Caco-2 (cell line): ENCODE results near the gene APOBEC3F. TPM values are rescaled to one million over a fixed set of nuclear protein-coding genes. Genes with fewer than 3 reads are reported as not detected.
"Not testable (repeated sequence)": the region's sequence is repeated elsewhere in the genome, so short reads cannot be mapped to it uniquely, and the experiment has no call there.

ENCODE experiments used
- BruUV-seq: library from RNA; stranded (reverse); fragments of 400-500 nt; replicated peaks from 2 replicates; lab custom pipeline; 2021; lab: Mats Ljungman, UMichigan
- CTCF ChIA-PET: fragments of 300-600 bp; sonication (Branson Sonifier 250); formaldehyde crosslinking; loops from one replicate; lab custom pipeline; 2022; ENCODE audit warnings: antibody characterized with exemption; lab: Charles Lee
- POLR2A ChIA-PET: fragments of 300-600 bp; sonication (Branson Sonifier 250); formaldehyde crosslinking; loops from one replicate; lab custom pipeline; 2022; ENCODE audit warnings: antibody characterized with exemption; lab: Charles Lee
- DNase-seq, 2 experiments: peaks; one replicate each; pipeline versions ENCODE4 v3.0.0 to v3.0.0-alpha.2; 2020 to 2022
- H3K27me3 ChIP-seq: replicated peaks from 2 replicates; pipeline ENCODE4 v1.6.0; 2011; ENCODE audit warnings: low read length; ENCODE audit not compliant: control insufficient read depth, insufficient read depth
- H3K36me3 ChIP-seq: 2 replicates; pipeline ENCODE4 v1.5.1; 2011; ENCODE audit warnings: low read length; ENCODE audit not compliant: control insufficient read depth, insufficient read depth
- H3K4me1 ChIP-seq: fragments of 250-450 bp; sonication (Bioruptor Pico); 2 replicates; pipeline ENCODE4 v1.5.1; 2020; ENCODE audit warnings: mild to moderate bottlenecking
- H3K4me3 ChIP-seq: 2 replicates; pipeline ENCODE4 v1.5.1; 2011; ENCODE audit warnings: low read depth, mild to moderate bottlenecking, control low read depth, low read length
- H3K9me3 ChIP-seq: fragments of 250-450 bp; sonication (Bioruptor Pico); 2 replicates; pipeline ENCODE4 v1.5.1; 2020; ENCODE audit warnings: mild to moderate bottlenecking, moderate library complexity
- H3K27ac Mint-ChIP-seq: one replicate; pipeline ENCODE4 v1.8.0; 2022; ENCODE audit warnings: mixed read lengths; ENCODE audit not compliant: unreplicated experiment
- H3K27me3 Mint-ChIP-seq: one replicate; pipeline ENCODE4 v1.8.0; 2022; ENCODE audit warnings: mixed read lengths; ENCODE audit not compliant: insufficient read depth, unreplicated experiment
- H3K36me3 Mint-ChIP-seq: one replicate; pipeline ENCODE4 v1.8.0; 2022; ENCODE audit warnings: mild to moderate bottlenecking, mixed read lengths; ENCODE audit not compliant: insufficient read depth, unreplicated experiment
- H3K4me1 Mint-ChIP-seq: one replicate; pipeline ENCODE4 v1.8.0; 2022; ENCODE audit warnings: low read depth, mixed read lengths; ENCODE audit not compliant: unreplicated experiment
- H3K4me3 Mint-ChIP-seq: one replicate; pipeline ENCODE4 v1.8.0; 2022; ENCODE audit warnings: mild to moderate bottlenecking, moderate library complexity, mixed read lengths; ENCODE audit not compliant: unreplicated experiment
- H3K9me3 Mint-ChIP-seq: one replicate; pipeline ENCODE4 v1.8.0; 2022; ENCODE audit warnings: mixed read lengths; ENCODE audit not compliant: unreplicated experiment
- CTCF ChIP-seq, 2 experiments: fragments of 200-600 bp in 1 of 2; IDR thresholded peaks; 1 replicate in 1 of 2; 2 replicates in 1 of 2; pipeline versions ENCODE4 v1.5.1 to v1.8.0; 2011 to 2022; ENCODE audit warnings: antibody characterized with exemption in 1 of 2, control low read depth in 1 of 2, inconsistent platforms in 1 of 2, low read depth in 1 of 2, low read length in 1 of 2, mild to moderate bottlenecking in 1 of 2, moderate library complexity in 1 of 2; ENCODE audit not compliant: insufficient read depth in 1 of 2, severe bottlenecking in 1 of 2, unreplicated experiment in 1 of 2
- intact Hi-C: fragments of 100-400 bp; cut with micrococcal nuclease; formaldehyde crosslinking; loops from one replicate; pipeline ENCODE4 v1.10.0; 2022; ENCODE audit not compliant: unreplicated experiment
- total RNA-seq: library from RNA; stranded (reverse); gene quantifications from 2 replicates; pipeline ENCODE4 v1.2.3, GENCODE V29; 2022

APOBEC3F gene
- total RNA-seq, 1 experiment from 2014 or later = 7.8 TPM

GRCh38 chr22:39028281-39028680, 12.4 kb upstream of the APOBEC3F start:
- BruUV-seq = no TSS peak
- ChIA-PET CTCF (interaction anchor here (0.5 kb wide), 1 partner anchor 40 kb away, joined by 3 read pairs; no protein-coding TSS in a partner anchor), POLR2A (no interaction called here)
- H3K9me3 ChIP-seq = no peaks in the 10 kb centered on the region
- H3K4me1 ChIP-seq = no peaks in the 10 kb centered on the region
- H3K4me3 ChIP-seq = no peak overlapping the region
- Mint-ChIP-seq H3K36me3 (no peaks in the 10 kb centered on the region), H3K9me3 (no peaks in the 10 kb centered on the region), H3K4me1 (no peaks in the 10 kb centered on the region), H3K27ac (no peak overlapping the region), H3K4me3 (no peak overlapping the region), H3K27me3 (no peaks in the 10 kb centered on the region)
- intact Hi-C loops = no loop called here
- H3K27me3 ChIP-seq = no peaks in the 10 kb centered on the region
- TF ChIP-seq CTCF (IDR thresholded peaks at IDR 0.05; ENCODE audit: insufficient read depth in 1 of 2, low read depth in 1 of 2, low read length in 1 of 2, severe bottlenecking in 1 of 2, unreplicated experiment in 1 of 2) = no peak
- H3K36me3 ChIP-seq = no peaks in the 10 kb centered on the region
- DNase-seq = no peak

- BruUV-seq = no TSS peak
- no peak overlapping the region for H3K4me3 ChIP-seq
- Mint-ChIP-seq H3K4me1 (no peaks in the 10 kb centered on the region), H3K27ac (no peak overlapping the region), H3K9me3 (no peaks in the 10 kb centered on the region), H3K36me3 (no peaks in the 10 kb centered on the region), H3K27me3 (no peaks in the 10 kb centered on the region), H3K4me3 (no peak overlapping the region)
- no peak for TF ChIP-seq CTCF (IDR thresholded peaks at IDR 0.05; ENCODE audit: insufficient read depth in 1 of 2, low read depth in 1 of 2, low read length in 1 of 2, severe bottlenecking in 1 of 2, unreplicated experiment in 1 of 2)
- no peaks in the 10 kb centered on the region for H3K9me3 ChIP-seq
- no peak for DNase-seq
- no peaks in the 10 kb centered on the region for H3K4me1 ChIP-seq
- intact Hi-C loops = no loop called here
- POLR2A ChIA-PET = no interaction called here
- CTCF ChIA-PET = no interaction called here
- H3K36me3 ChIP-seq = no peaks in the 10 kb centered on the region
- no peaks in the 10 kb centered on the region for H3K27me3 ChIP-seq
Measured at GRCh38 chr22:39029227-39029626, 11.4 kb upstream of the APOBEC3F start.

GRCh38 chr22:39030705-39031104, 10.0 kb upstream of the APOBEC3F start:
- Mint-ChIP-seq H3K9me3 (no peaks in the 10 kb centered on the region), H3K36me3 (no peaks in the 10 kb centered on the region), H3K4me3 (no peak overlapping the region), H3K27ac (no peak overlapping the region), H3K27me3 (no peaks in the 10 kb centered on the region), H3K4me1 (no peaks in the 10 kb centered on the region)
- H3K36me3 ChIP-seq = no peaks in the 10 kb centered on the region
- intact Hi-C loops = no loop called here
- ChIA-PET CTCF (no interaction called here), POLR2A (no interaction called here)
- no peaks in the 10 kb centered on the region for H3K9me3 ChIP-seq
- H3K4me1 ChIP-seq = no peaks in the 10 kb centered on the region
- H3K4me3 ChIP-seq = no peak overlapping the region
- BruUV-seq = no TSS peak
- no peak for DNase-seq
- no peak for TF ChIP-seq CTCF (IDR thresholded peaks at IDR 0.05; ENCODE audit: insufficient read depth in 1 of 2, low read depth in 1 of 2, low read length in 1 of 2, severe bottlenecking in 1 of 2, unreplicated experiment in 1 of 2)
- no peaks in the 10 kb centered on the region for H3K27me3 ChIP-seq

GRCh38 chr22:39031434-39032295, 9.0 kb upstream of the APOBEC3F start:
- H3K36me3 ChIP-seq, H3K27me3 Mint-ChIP-seq, intact Hi-C loops, POLR2A ChIA-PET, CTCF ChIA-PET, BruUV-seq, H3K36me3 Mint-ChIP-seq, H3K4me3 ChIP-seq, H3K27ac Mint-ChIP-seq, H3K9me3 Mint-ChIP-seq, H3K4me1 ChIP-seq, H3K27me3 ChIP-seq, H3K9me3 ChIP-seq, DNase-seq, H3K4me3 Mint-ChIP-seq, H3K4me1 Mint-ChIP-seq: not testable (repeated sequence)

GRCh38 chr22:39037071-39037470, 3.6 kb upstream of the APOBEC3F start:
- CTCF ChIA-PET, H3K27me3 Mint-ChIP-seq, H3K36me3 ChIP-seq, H3K36me3 Mint-ChIP-seq, H3K9me3 Mint-ChIP-seq, intact Hi-C loops, BruUV-seq, DNase-seq, H3K27me3 ChIP-seq, H3K4me1 ChIP-seq, POLR2A ChIA-PET, H3K4me3 Mint-ChIP-seq, H3K9me3 ChIP-seq, H3K27ac Mint-ChIP-seq, H3K4me3 ChIP-seq: not testable (repeated sequence)
- peaks cover 16% of the 10 kb centered on the region for H3K4me1 Mint-ChIP-seq
